Neuronal stem cell (in vitro differentiated cells): Measurements from ENCODE around the gene GRID1.

Source experiments
- DNase-seq: peaks from one replicate; pipeline ENCODE4 v3.0.0-alpha.2; 2013; ENCODE audit warnings: low spot score
- H2AFZ ChIP-seq: one replicate; pipeline ENCODE4 v1.6.1; 2013; ENCODE audit warnings: mild to moderate bottlenecking, low read length, inconsistent platforms
- H2AK5ac ChIP-seq: 2 replicates; pipeline ENCODE4 v1.6.1; 2013; ENCODE audit warnings: low read depth, mild to moderate bottlenecking, inconsistent platforms, low read length, moderate library complexity, mixed read lengths
- H2BK120ac ChIP-seq: 2 replicates; pipeline ENCODE4 v1.6.1; 2013; ENCODE audit warnings: low read depth, mild to moderate bottlenecking, inconsistent platforms, low read length, moderate library complexity, mixed read lengths
- H2BK12ac ChIP-seq: one replicate; pipeline ENCODE4 v1.6.1; 2013; ENCODE audit warnings: low read length, inconsistent platforms
- H2BK15ac ChIP-seq: 2 replicates; pipeline ENCODE4 v1.6.1; 2013; ENCODE audit warnings: mild to moderate bottlenecking, low read length, inconsistent platforms, mixed read lengths
- H2BK5ac ChIP-seq: one replicate; pipeline ENCODE4 v1.6.1; 2013; ENCODE audit warnings: inconsistent platforms, mild to moderate bottlenecking, low read length, moderate library complexity
- H3K14ac ChIP-seq: one replicate; pipeline ENCODE4 v1.6.1; 2013; ENCODE audit warnings: low read length, inconsistent platforms
- H3K18ac ChIP-seq: 2 replicates; pipeline ENCODE4 v1.6.1; 2013; ENCODE audit warnings: low read length, inconsistent platforms
- H3K23ac ChIP-seq: 2 replicates; pipeline ENCODE4 v1.6.1; 2013; ENCODE audit warnings: low read depth, mild to moderate bottlenecking, mixed read lengths, low read length, inconsistent platforms; ENCODE audit not compliant: poor library complexity
- H3K27ac ChIP-seq: replicated peaks from 3 replicates; pipeline ENCODE4 v1.5.1; 2013; ENCODE audit warnings: low read length, inconsistent platforms
- H3K27me3 ChIP-seq, 3 experiments: 2 replicates each; pipeline ENCODE4 v1.6.1; 2013; ENCODE audit warnings: low read length in 3 of 3, mild to moderate bottlenecking in 2 of 3, inconsistent platforms in 1 of 3, low read depth in 1 of 3, mixed read lengths in 1 of 3, moderate library complexity in 1 of 3; ENCODE audit not compliant: control insufficient read depth in 3 of 3, insufficient read depth in 3 of 3
- H3K36me3 ChIP-seq, 2 donors: replicated peaks in 1 of 2; 2 replicates each; pipeline ENCODE4 v1.6.1; 2013; ENCODE audit warnings: low read length in 2 of 2; ENCODE audit not compliant: control insufficient read depth in 2 of 2, insufficient read depth in 2 of 2
- H3K4ac ChIP-seq: 2 replicates; pipeline ENCODE4 v1.6.1; 2013; ENCODE audit warnings: inconsistent platforms, mild to moderate bottlenecking, low read length, moderate library complexity
- H3K4me1 ChIP-seq, 2 donors: 1 replicate in 1 of 2; 2 replicates in 1 of 2; pipeline ENCODE4 v1.6.1; 2013; ENCODE audit warnings: low read length in 2 of 2, low read depth in 1 of 2; ENCODE audit not compliant: control insufficient read depth in 2 of 2, insufficient read depth in 1 of 2
- H3K4me2 ChIP-seq: one replicate; pipeline ENCODE4 v1.6.1; 2013; ENCODE audit warnings: mild to moderate bottlenecking, low read length, inconsistent platforms; ENCODE audit not compliant: insufficient read depth, poor library complexity, severe bottlenecking
- H3K4me3 ChIP-seq, 2 donors: 2 replicates each; pipeline ENCODE4 v1.5.1; 2013; ENCODE audit warnings: low read length in 2 of 2, mild to moderate bottlenecking in 2 of 2, inconsistent platforms in 1 of 2, moderate library complexity in 1 of 2
- H3K79me1 ChIP-seq: one replicate; pipeline ENCODE4 v1.6.1; 2013; ENCODE audit warnings: low read depth, mild to moderate bottlenecking, inconsistent platforms, low read length, moderate library complexity
- H3K9ac ChIP-seq: one replicate; pipeline ENCODE4 v1.6.1; 2013; ENCODE audit warnings: mild to moderate bottlenecking, low read depth, low read length, inconsistent platforms; ENCODE audit not compliant: poor library complexity
- H3K9me3 ChIP-seq, 2 donors: replicated peaks in 1 of 2; 2 replicates each; pipeline versions ENCODE3 to v1.6.1; 2013; ENCODE audit warnings: low read length in 2 of 2, mild to moderate bottlenecking in 2 of 2, inconsistent platforms in 1 of 2, low read depth in 1 of 2, mixed read lengths in 1 of 2, moderate library complexity in 1 of 2; ENCODE audit not compliant: control insufficient read depth in 2 of 2, insufficient read depth in 1 of 2
- H4K8ac ChIP-seq: one replicate; pipeline ENCODE4 v1.6.1; 2013; ENCODE audit warnings: low read depth, mild to moderate bottlenecking, inconsistent platforms, low read length, moderate library complexity
- H4K91ac ChIP-seq: one replicate; pipeline ENCODE4 v1.6.1; 2013; ENCODE audit warnings: low read length, low read depth, mild to moderate bottlenecking, inconsistent platforms; ENCODE audit not compliant: poor library complexity
- WGBS, 2 donors: extraction: QIAGEN DNeasy Blood & Tissue Kit; methylation state at CpG; one replicate each; pipeline ENCODE4 v1.1.7; 2013; ENCODE audit warnings: missing lambda C conversion rate in 2 of 2, mixed read lengths in 1 of 2; ENCODE audit not compliant: insufficient read length in 2 of 2, insufficient replicate concordance in 1 of 2; ENCODE audit errors: extremely low coverage in 2 of 2; 5-methylcytosine and 5-hydroxymethylcytosine counted together

GRID1 gene

GRCh38 chr10:85901599-85901998 is 465.0 kb downstream of the GRID1 start:
- Histone ChIP-seq H2AK5ac (no peak overlapping the region), H3K27ac (no peak overlapping the region), H2BK5ac (no peak overlapping the region), H3K18ac (no peak overlapping the region), H3K9me3 (no peaks in the 10 kb centered on the region), H2AFZ (no peak overlapping the region), H3K4me2 (no peak overlapping the region), H3K4me1 (no peaks in the 10 kb centered on the region), H3K4me3 (no peak overlapping the region), H3K4ac (no peak overlapping the region), H3K23ac (no peak overlapping the region), H3K14ac (no peak overlapping the region), H4K8ac (no peak overlapping the region), H3K36me3 (no peaks in the 10 kb centered on the region), H4K91ac (no peak overlapping the region), H2BK12ac (no peak overlapping the region), H2BK15ac (no peak overlapping the region), H2BK120ac (no peak overlapping the region), H3K9ac (no peak overlapping the region), H3K27me3 (no peaks in the 10 kb centered on the region), H3K79me1 (no peaks in the 10 kb centered on the region)
- no CpG with 5 or more reads among the region's 4 CpGs for WGBS, 2 donors
- no peak for DNase-seq

- Histone ChIP-seq H3K18ac (no peak overlapping the region), H2AFZ (no peak overlapping the region), H3K79me1 (no peaks in the 10 kb centered on the region), H3K4me1 (no peaks in the 10 kb centered on the region), H3K4me3 (no peak overlapping the region), H2BK12ac (no peak overlapping the region), H2BK5ac (no peak overlapping the region), H2AK5ac (no peak overlapping the region), H2BK15ac (no peak overlapping the region), H3K14ac (no peak overlapping the region), H3K9me3 (no peaks in the 10 kb centered on the region), H3K27me3 (no peaks in the 10 kb centered on the region), H3K27ac (no peak overlapping the region), H3K23ac (no peak overlapping the region), H4K8ac (no peak overlapping the region), H3K36me3 (no peaks in the 10 kb centered on the region), H3K4ac (no peak overlapping the region), H2BK120ac (no peak overlapping the region), H4K91ac (no peak overlapping the region), H3K4me2 (no peak overlapping the region), H3K9ac (no peak overlapping the region)
- WGBS, 2 donors: no CpG with 5 or more reads among the region's 2 CpGs
- no peak for DNase-seq
These were observed 466.1 kb downstream of the GRID1 start for GRCh38 chr10:85900487-85900886.

- no CpG with 5 or more reads among the region's 6 CpGs for WGBS, 2 donors
- Histone ChIP-seq H3K23ac (no peak overlapping the region), H2AFZ (no peak overlapping the region), H3K4me2 (no peak overlapping the region), H3K18ac (no peak overlapping the region), H2BK12ac (no peak overlapping the region), H3K27me3 (no peaks in the 10 kb centered on the region), H3K27ac (no peak overlapping the region), H3K14ac (no peak overlapping the region), H4K91ac (no peak overlapping the region), H3K4ac (no peak overlapping the region), H3K79me1 (no peaks in the 10 kb centered on the region), H3K4me1 (no peaks in the 10 kb centered on the region), H3K9ac (no peak overlapping the region), H2BK120ac (no peak overlapping the region), H3K36me3 (no peaks in the 10 kb centered on the region), H4K8ac (no peak overlapping the region), H3K4me3 (no peak overlapping the region), H3K9me3 (no peaks in the 10 kb centered on the region), H2BK5ac (no peak overlapping the region), H2AK5ac (no peak overlapping the region), H2BK15ac (no peak overlapping the region)
- DNase-seq: no peak
These were observed 466.5 kb downstream of the GRID1 start for GRCh38 chr10:85900061-85900460.

- Histone ChIP-seq H4K8ac (no peak overlapping the region), H3K18ac (no peak overlapping the region), H3K4me2 (no peak overlapping the region), H3K9ac (no peak overlapping the region), H3K4me1 (no peaks in the 10 kb centered on the region), H2AFZ (no peak overlapping the region), H3K4ac (no peak overlapping the region), H3K14ac (no peak overlapping the region), H2AK5ac (no peak overlapping the region), H2BK12ac (no peak overlapping the region), H3K9me3 (no peaks in the 10 kb centered on the region), H3K27ac (no peak overlapping the region), H2BK5ac (no peak overlapping the region), H3K4me3 (no peak overlapping the region), H3K23ac (no peak overlapping the region), H3K27me3 (no peaks in the 10 kb centered on the region), H4K91ac (no peak overlapping the region), H3K79me1 (no peaks in the 10 kb centered on the region), H3K36me3 (no peaks in the 10 kb centered on the region), H2BK15ac (no peak overlapping the region), H2BK120ac (no peak overlapping the region)
- DNase-seq: no peak
These were observed 475.1 kb downstream of the GRID1 start for GRCh38 chr10:85891472-85891871.
